HG03045 (cell line): ENCODE data around the gene DIP2B.

ENCODE experiments used
- ATAC-seq: cut with Tn5 transposase; IDR thresholded peaks from one replicate; pipeline ENCODE4 v1.9.1; 2021; ENCODE audit warnings: mild to moderate bottlenecking, moderate library complexity; ENCODE audit not compliant: unreplicated experiment

DIP2B gene

DNA sequence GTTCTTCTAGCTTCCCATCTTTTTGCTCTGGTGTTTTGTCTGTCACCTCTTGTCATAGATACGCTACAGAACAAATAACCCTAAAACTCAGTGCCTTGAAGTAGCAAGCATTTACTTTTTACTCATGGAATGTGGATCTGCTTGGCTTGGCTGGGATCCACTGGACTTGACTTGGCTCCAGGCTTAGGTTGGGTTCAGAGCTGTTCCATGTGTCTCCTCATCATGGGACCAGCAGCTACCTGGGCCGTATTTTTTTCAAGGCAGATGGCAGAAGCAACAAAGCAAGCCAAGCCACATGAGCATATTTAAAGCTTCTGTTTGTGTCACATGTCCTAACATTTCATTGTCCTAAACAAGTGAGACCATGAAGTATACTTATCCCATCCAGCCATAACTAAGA is 210.4 kb downstream of the DIP2B start:
- ATAC-seq, result no peak

DNA sequence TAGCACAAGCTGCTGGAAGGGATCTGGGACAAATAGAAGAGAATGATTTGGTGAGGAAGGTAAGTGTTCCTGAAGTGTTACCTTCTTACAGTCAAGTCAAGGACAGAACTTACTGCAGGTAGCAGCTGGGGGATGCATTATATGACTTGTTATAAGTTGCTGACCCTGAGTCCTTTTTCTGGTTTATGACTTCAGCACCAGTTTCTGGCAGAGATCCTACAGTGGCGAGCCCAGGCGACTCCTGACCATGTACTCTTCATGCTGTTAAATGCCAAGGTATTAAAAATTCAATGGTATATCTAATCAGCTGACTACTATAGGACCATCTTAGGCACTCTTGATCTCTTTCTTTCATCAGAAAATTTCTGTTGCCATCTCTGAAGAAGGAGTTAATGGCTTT is 214.0 kb downstream of the DIP2B start:
- no peak for ATAC-seq

DNA sequence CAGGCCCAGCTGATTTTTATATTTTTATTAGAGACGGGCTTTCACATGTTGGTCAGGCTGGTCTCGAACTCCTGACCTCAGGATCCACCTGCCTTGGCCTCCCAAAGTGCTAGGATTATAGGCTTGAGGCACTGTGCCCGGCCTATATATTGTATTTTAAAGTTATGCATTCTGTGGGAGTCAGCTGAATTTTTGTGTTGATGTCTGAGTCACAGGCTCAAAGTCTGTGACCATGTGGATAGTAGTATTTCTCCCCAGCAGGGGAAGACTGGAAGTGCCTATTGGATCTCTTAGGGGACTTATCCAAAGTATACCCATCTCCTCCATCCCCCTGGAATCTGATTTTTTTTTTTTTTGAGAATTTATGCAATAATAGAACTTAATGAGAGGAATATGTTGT is 215.3 kb downstream of the DIP2B start:
- ATAC-seq, result no peak

DNA sequence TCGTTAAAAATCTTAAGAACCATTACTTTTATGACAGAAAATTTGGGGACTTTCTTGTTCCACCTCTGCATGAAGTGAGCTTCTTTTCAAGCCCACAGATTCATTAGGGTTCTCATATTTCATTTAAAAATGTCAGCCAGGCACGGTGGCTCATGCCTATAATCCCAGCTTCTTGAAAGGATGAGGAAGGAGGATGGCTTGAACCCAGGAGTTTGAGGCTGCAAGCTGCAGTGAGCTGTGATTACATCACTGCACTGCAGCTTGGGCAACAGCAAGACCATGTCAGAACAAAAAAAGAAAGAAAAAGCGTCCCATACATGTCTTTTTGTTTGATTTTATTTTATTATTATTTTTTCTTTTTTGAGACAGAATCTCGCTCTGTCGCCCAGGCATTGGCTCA is 215.7 kb downstream of the DIP2B start:
- no peak for ATAC-seq

DNA sequence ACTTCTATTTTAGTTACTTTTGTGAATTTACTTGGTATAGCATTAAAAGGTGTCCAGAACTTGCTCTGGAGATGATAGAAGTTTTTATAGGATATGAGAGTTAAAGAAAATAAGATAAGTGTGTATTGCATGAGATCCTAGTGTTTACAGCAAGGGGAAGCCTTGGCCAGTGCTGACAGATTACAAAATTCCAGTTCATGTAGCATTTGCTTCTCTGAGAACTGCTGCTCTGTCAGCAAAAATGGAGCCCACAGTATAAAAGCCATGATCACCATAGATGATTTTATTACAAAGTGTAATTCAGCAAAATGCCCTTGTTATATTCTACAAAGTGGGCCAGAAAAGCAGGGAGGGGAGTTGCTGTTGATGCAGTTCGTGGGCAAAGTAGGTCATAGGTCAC is 219.1 kb downstream of the DIP2B start:
- ATAC-seq, result no peak

DNA sequence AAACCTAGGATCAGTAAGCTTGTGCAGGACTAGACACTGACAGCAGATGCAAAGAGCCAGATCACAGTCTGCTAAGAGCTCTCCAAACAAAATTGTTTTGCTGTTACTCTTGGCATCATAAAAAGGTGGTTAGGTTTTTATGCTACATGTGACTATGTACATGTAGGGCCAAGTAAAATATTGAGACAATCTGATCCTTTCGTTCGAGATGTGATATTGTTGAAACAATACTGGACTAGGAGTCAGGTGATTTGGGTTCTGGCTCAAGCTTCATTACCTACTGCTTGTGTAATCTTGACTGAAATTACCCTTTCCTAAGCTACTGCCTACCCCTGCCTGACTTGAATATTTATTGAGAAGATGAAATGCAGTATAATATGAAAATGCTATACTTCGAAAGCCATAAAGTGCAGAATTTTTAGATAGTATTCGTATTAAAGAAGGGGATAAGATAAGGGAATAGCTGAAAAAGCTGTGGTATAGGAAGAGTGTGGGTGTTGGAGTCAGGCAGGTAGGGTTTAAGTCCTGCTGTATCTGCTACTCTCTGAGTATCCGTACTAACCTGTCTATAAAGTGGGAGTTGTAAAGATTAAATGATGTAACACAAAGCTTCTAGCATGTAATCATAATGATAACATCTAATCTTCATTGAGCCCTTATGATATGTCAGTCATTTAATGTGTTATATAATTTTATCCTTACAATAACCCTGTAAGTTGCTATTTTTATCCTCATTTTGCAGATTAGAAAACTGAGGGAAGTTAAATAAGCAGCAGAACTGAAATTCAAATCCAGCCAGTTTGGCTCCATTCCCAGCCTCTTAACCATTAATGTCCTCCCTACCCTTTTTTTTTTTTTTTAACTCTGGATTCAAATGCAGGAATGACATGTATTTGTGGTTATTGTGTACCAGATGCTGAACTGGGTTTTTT is 220.5 kb downstream of the DIP2B start:
- ATAC-seq, result no peak

DNA sequence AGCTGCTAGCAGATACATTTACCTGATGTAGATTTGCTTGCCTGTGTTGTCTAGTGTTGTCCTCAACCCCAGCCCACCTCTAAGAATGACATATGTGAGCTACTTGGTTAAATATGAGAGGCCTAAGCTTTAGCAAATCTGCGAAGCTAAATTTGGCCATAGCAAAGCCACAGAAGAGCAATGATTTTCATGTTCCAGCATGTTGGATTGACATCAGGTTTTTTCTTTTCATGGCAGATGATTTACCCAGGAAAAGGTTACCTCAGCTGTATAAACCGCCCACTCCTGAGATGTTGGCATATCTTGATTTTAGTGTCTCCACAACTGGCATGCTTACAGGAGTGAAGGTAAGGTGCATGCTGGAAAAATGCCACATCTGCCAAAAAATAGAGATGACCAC is 222.7 kb downstream of the DIP2B start:
- no peak for ATAC-seq

DNA sequence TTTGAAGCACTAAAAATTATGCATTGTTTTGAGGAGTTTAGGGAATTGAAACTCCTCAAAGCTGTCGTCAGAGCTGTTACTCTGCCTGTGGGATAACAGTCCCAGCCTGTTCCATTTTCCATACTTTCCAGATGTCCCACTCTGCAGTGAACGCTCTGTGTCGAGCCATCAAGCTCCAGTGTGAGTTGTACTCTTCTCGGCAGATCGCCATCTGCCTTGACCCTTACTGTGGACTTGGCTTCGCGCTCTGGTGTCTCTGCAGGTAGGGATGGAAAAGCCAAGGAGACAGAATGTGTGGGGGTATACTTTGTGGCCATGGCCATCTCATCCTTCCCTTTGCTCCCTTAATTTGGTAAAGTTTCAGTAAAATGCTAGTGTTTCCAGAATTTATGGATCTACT is 223.6 kb downstream of the DIP2B start:
- no peak for ATAC-seq

DNA sequence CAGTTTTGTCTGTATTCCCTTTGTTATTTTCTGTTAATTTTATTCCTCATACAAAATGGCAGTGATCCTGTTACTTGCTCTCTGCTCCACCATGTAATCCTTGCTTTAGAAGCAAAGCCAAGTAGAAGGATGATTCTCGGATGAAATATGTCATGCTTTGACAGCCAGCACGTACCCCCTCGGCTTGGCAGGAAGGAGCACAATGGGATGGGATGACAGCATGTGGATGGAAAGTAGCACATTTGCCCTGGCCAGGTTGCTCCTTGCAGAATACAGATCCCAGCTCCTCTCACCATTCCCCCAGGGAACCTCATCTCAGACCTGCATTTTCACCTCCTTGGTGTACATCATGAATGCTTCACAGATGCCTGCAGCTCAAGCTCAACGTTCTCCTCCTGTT is 224.1 kb downstream of the DIP2B start:
- ATAC-seq, result no peak

DNA sequence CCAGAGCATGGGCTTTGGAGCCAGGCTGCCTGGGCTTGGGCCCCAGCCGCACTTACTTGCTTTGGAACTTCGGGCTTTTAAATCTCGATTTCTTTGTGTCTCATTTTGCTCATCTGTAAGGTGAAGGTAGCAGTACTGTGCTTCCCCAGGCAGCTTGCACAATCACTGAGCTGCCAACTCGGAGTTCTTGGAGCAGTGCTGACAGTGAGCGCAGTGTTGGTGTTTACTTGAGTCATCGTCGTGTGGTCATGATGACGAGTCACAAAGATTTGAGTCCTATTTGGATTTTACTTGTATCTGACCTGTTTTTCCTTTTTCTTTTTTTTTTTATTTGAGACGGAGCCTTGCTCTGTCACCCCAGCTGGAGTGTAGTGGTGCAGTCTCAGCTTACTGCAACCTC is 227.8 kb downstream of the DIP2B start:
- ATAC-seq, result no peak

DNA sequence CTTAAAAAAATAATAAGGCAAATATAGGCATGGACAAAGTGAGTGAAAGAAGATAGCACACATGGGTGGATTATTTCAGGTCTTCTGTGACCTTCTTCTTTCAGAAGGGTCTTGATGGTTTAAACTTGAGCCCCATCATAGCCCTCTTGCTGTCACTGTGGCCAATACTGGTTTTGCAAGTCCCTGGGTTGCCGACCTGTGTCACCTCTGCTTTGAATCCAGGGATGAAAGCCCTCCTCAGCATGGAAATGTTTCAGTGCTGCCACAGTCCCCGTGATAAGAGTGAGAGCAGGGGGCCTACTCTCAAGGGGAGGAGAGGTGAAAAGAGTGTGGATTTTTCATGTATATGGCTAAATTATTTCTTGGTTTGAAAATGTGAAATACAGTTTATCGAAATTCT is 228.9 kb downstream of the DIP2B start:
- no peak for ATAC-seq

DNA sequence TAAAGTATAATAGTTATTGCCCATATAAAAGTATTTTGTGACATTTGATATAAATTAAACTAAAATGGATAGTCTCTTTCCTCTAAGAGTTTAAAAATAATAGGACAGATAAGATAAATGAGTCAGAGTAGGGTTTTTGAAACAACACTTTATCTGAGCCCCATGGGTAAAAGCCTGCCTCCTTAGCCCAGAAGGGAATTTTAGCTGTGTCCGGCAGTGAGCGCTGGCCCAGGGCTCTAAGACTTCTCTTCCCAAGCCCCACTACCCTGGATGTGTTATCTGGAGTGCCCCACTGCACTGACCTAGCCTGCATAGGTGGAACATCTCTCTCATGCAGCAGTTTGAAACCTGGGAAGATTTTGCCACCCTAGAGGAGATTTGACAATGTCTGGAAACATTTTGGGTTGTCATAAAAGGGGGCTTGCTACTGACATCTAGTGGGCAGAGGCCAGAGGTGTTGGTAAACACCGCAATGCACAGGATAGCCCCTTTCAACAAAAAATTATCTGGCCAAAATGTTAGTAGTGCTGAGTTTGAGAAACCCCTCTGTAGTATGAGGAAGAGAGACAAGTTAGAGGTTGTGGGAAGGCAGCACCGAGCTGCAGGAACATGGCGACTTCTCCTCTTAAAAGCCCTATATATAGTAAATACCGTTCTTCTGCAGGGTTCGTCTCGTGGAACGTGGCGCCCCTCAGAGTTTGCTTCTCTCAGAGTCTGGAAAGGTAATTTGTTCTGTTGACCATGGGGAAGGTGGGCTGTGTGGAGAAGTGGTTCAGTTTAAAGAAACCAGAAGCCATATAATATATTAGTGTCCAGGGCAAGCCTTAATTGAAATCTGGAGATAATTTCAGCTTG is 229.9 kb downstream of the DIP2B start:
- no peak for ATAC-seq

DNA sequence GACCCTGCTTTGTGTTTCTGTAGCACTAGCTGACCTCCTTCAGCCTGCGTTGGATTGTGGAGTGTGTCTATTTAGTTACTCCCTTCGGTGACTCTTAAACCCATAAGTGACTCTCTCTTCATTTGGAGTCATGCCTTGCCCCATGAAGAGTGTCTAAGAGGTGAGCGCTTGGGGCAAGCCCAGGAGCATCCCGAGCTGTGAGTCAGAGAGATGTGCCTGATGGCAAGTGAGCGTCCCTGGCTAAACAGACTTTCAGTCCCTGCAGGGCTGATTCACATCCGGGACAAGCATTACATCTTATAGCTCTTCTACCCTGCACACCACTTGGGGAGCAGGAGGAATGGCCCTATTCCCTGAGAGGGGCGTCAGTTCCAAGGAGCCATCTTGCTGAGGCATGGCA is 234.8 kb downstream of the DIP2B start:
- no peak for ATAC-seq

DNA sequence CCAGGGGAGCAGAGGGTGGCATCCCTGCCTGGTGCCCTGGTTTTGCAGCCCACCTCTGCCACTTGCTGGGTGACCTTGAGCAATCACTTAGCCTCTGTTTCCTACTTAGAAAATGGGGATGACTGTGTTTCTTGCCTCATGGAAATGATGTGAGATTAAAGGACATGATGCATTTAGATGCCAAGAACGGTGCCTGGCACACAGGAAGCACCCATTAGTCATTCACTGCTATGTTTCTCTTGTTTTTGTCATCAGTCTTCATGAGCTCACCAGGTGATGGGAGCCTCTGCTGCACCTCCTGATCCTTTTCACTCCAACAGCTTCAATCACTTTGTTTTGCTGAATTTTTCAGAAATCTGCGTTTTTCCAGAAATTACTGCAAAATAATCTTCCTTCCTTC is 235.5 kb downstream of the DIP2B start:
- ATAC-seq, result no peak

DNA sequence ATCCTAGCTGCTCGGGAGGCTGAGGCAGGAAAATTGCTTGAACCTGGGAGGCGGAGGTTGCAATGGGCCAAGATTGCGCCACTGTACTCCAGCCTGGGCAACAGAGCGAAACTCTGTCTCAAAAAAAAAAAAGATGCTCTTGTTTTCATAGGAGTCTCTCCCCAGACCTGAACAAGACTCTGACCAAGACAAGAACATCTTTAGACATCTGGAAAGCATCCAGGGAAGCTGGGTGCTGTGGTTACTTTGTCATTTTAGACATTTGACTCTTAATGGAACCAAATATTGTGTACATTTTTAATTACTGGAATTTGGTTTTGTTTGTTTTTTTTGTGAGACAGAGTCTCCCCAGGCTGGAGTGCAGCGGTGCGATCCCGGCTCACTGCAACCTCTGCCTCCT is 238.0 kb downstream of the DIP2B start:
- no peak for ATAC-seq

DNA sequence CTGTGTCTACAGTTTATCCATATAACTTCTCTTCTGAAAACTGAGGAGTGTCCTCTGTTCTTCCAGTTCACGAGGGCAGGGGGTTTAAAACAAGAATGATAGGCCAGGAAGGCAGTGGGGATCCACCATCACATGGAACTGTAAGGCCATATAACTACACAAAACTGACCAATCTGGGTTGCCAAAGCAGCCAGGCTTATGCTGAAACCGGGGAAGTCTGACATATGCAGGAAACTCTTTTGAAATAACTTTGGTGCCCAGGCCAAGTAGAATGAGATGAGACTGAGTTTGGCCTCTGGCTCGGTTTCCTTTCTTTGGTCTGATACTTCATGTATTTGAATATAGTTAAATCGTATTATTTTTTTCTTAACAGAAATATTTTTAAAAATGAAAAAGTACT is 241.1 kb downstream of the DIP2B start:
- ATAC-seq, result no peak

DNA sequence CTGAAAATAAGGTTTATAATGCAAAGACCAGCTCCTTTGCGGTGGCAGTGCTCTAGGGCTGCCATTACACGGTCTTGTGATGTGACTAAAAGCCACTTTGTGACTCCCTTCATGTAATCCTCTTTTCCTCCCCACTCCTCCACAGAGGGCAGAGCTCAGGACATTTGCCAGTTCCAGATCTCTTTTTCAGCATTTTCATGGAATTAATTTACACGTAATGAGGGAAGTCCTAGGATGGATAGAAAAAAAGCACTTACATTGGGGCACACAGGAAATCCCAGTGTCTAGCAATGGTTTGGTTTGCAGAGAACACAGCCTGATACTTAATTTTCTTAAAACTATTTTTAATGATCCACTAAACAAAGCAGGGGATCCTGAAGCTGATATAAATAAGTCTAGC is 241.6 kb downstream of the DIP2B start:
- ATAC-seq, result no peak

DNA sequence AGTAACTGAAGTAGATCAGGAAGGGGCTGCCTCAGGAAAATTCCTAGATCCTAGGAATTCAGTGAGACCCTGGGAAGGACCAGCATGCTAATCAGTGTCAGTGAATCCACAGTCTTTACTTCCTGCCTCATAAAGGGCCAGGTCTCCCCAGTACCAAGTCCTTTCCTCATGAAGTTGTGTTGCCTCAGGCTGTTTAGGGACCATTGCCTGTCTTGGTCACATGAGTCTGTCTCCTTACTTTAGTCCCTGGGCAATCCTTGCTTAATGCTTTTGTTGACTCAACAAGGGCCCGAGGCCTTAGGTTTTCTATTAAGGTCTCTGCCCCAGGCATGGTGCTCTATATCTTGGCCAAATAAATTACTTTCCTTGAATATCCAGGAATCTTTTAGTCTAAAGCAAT is 243.0 kb downstream of the DIP2B start:
- ATAC-seq, result no peak

DNA sequence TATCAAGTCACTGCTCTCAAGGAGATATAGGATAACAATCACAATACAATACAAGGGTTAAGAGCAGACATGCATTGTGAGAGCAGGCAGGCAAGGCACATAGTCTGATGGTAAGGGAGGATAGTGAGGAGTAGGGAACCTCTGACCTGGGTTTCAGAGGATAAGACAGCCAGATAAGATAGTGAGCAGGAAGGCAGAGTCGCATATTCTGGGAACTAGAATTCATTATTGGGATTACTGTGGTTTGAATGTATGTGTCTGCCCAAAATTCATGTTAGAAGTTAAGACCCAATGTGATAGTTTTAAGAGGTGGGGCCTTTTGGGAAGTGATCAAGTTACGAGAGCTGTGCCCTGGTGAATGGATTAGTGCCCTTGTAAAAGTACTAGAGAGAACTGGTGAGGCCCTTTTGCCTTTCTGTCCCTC is 244.7 kb downstream of the DIP2B start:
- ATAC-seq, result no peak

DNA sequence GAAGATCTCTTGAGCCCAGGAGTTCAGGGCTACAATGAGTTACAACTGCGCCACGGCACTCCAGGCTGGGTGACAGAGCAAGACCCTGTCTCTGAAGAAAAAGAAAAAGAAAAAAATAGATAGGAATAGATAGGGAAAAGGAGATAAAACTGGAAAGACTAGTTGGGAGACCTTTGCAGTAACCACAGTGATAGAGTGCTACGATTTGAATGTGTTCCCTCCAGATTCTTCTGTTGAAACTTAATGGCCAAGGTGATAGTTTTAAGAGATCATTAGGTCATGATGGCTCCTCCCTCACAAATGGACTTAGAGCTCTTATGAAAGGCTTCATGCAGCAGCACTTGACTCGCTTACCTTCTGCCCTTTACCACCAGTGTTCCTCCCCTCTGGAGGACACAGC is 245.6 kb downstream of the DIP2B start:
- ATAC-seq, result no peak

DNA sequence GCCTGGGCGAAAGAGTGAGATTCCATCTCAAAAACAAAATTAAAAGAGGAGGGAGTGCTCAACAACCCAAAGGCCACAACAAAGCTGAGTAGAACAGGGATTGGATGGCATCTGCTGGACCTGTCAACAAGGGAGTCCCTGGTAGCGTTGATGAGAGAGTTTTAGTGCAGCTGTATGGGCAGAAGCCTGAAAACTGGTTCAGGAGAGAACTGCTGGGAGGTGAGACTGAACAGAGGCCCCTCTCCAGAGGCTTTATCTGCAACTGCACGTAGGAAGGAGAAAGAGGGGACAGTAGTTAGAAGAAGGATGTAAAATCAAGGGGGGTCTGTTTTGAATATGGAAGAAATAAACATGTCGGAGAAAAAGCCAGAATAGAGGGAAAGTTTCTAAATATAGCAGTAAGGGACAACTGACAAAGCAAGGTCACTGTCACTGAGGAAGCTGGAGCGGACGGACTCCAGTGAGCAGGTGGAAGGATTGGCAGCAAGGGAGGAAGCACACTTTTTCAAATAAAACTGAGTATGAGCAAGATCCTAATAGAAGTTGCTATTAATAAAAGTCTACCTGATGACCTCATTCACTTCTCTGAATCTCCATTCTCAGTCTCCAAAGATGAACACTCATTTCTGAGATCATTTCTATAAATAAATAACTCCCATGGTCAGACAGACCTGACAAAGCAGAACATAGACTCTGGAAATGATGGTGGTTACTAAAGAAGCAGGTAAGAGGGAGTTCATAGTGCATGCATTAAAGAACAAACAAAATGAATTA is 247.3 kb downstream of the DIP2B start:
- no peak for ATAC-seq
